NCI-H1436 (cell line): ENCODE measurements around the gene SF3A2.
"Not testable (repeated sequence)": the region's sequence is repeated elsewhere in the genome, so short reads cannot be mapped to it uniquely, and the experiment has no call there.

Experiments used
- DNase-seq: peaks from one replicate; lab custom pipeline; 2025; lab: John Stamatoyannopoulos, UW

SF3A2 gene, protein sequence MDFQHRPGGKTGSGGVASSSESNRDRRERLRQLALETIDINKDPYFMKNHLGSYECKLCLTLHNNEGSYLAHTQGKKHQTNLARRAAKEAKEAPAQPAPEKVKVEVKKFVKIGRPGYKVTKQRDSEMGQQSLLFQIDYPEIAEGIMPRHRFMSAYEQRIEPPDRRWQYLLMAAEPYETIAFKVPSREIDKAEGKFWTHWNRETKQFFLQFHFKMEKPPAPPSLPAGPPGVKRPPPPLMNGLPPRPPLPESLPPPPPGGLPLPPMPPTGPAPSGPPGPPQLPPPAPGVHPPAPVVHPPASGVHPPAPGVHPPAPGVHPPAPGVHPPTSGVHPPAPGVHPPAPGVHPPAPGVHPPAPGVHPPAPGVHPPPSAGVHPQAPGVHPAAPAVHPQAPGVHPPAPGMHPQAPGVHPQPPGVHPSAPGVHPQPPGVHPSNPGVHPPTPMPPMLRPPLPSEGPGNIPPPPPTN

DNA sequence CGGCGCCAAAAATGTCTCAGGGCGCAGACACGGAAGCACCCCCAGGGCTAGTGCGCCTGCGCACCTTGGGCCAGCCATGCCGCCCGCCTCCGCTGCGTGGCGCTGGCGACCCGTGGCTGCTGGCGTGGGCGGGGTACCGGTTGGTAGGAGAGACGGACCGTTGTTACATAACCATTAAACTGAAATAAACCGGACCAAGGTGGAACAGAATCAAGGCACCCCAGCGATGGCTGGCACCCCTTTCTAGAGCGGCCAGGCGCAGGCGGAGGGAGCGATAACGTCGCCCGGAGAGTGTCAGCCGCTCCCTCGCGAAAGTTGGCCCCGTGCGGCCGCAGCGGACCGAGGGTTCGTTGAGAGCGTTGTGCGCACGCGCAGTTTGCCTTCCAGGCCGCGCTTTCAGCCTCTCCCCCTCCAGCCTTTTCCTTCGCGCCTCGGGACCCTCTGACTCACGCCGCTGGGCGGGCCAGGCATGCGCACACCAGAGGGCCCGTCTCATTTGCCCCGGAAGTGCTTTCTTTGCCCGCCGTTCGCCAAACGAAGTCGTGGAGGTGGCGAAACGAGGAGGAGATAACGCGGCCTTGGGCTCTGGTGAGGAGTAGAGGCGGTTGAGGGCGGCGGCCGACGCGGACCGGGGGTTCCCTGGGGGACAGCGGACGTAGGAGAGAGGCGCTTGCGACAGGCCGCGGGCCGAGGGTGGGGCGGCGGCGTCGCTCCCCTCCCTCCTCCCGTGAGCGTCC lies at the start of gene SF3A2, which contains the start of gene PLEKHJ1:
SF3A2 (plus strand) TSS at position 511 of the 737 bp plus-strand sequence. CDS start 6,595 bp downstream, outside the sequence.
PLEKHJ1 (minus strand) TSS at position 16 of the 737 bp plus-strand sequence. CDS start 81 bp downstream, outside the sequence.
- DNase-seq = peak; percentile 97

DNA sequence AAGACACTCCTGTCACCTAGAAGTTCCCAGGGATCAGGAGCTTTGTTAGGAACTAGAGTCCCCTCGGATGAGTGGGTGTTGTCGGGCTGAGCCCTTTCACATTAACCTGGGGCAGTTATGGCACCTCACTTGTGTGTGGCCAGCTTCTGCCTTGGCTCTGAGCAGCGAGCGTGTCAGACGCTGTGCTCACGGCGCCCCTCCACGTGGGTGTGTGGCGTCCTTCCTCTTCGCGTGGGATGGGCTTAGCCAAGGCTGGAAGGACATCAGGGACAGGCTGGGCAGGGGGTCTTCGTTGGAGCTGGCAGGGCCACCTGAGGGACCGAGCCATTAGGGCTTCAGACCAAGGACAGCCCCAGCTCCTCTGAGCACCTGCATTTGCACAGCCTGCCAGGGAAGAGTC lies 49.5 kb upstream of the SF3A2 start:
- no peak for DNase-seq

DNA sequence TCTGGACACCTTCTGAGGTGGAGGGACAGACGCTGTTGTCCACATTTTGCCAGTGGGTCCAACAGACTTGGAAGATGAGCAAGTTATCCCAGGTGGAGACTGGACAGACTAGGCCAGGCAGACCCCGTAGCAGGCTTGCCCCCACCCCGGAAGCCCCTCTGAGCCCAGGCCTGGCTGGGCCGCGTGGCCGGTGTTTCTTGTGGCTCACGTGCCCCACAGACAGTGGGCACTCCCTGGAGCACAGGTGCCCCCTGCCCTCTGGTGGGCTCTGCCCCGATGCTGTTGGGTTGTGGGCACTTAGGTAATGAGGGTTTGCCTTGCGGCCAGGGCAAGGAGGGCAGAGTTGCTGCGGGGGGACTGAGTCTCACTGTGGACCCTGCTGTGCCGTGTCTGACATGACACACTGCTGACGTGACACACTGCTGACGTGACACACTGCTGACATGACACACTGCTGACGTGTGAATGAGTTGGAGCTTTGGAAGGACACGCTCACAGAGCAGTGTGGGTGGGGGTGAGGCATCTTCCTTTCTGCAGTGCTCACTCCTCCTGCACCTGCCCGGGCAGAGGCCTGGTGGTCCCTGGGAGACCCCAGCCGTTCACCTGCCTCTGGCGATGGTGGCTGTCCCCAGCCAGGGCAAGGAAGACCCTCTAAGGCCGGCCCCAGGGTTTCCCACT lies 47.8 kb upstream of the SF3A2 start:
- no peak for DNase-seq

DNA sequence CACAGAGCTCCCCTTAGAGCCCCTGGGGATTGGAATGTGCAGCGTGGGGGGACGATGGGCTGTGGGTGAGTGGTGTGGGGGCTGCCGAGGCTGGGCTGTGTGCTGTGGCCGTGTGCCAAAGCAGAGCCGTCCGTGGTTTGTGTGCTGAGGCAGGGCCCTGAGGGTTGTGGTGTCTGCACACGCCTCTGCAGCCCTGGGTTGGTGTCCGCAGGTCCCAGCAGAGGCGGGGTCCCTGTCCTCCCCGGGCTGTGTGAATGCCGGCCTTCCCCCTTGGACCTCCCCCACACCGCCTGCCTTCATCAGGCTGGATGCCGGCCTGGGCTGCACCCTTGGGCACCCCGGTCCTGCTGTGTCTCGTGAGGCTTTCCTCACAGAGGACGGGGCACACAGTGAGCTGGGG lies 46.7 kb upstream of the SF3A2 start:
- no peak for DNase-seq

DNA sequence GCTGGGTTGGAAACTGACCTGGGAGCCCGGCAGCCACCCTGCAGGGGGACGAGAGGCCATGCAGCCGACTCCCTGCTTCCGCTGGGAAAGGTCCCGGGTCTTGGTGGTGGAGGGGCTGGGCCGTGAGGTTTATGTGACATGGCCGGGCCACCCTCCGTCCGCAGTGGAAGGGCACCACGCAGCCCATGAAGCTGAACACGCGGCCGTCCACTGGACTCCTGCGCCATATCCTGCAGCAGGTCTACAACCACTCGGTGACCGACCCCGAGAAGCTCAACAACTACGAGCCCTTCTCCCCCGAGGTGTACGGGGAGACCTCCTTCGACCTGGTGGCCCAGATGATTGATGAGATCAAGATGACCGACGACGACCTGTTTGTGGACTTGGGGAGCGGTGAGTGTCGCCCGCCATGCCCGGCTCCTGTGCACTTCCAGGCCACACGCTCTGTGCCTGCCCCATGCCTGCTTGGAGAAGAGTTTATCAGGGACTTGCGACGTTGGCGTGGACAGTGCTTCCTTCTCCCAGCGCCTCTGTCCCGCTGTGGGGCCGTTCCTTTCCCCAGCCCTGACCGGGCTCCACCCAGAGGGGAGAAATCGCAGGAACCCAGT lies 45.7 kb upstream of the SF3A2 start:
- no peak for DNase-seq

DNA sequence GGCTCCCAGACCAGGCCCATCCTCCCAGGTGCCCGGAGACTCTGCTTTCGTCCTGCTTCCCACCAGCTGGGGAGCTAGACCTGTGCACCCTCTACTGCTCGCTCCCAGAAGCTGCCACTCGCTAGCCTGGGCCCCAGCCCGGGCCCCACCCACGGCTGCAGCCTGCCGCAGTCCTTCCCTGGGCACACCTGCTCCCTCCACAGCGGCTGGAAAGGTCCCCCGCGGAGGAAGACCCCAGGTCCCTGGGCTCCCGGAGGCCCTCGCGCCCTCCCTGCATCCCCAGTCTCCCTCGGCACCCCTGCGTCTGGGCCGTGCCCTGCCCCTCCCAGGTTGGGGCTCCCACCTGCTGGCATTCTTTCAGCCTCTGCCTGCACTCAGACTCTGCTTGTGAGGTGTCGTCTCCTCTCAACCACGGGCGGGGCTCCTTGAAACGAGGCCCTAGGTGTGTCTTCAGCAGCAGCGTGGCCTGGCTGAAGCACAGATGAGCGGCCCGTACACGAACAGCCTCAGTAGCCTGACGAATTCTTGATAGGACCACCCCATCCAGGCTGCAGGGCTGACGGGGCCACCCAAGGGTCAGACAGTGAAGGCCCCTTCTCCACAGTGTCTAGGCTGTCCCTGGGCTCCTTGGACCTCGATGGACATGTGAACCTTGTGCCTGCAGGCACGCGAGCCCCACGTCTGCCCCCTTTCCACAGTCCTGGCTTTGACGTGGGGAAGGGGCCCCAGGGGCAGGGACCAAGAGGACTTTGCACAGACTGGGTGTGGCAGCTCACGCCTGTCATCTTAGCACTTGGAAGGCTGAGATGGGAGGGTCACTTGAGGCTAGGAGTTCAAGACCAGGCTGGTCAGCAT lies 44.9 kb upstream of the SF3A2 start:
- DNase-seq = no peak

DNA sequence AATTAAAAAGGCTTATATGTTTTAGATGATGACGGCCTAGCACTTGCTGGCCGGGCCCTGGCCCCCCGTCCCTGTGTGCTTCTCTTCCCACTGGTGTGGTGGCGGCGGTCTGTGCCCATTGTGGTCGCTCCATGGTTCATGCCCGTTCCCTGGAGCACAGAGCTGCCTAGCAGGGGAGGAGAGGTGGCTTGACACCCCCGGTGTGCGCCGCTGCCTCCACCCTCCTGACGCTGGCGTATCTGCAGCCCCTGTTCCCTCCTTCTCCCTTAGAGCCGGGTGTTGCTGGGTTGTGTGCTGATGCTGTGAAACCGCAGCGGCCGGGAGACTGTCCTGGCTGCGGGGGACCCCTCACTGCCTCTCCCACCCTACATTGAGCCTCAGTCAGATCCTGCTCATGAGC lies 43.8 kb upstream of the SF3A2 start:
- no peak for DNase-seq

DNA sequence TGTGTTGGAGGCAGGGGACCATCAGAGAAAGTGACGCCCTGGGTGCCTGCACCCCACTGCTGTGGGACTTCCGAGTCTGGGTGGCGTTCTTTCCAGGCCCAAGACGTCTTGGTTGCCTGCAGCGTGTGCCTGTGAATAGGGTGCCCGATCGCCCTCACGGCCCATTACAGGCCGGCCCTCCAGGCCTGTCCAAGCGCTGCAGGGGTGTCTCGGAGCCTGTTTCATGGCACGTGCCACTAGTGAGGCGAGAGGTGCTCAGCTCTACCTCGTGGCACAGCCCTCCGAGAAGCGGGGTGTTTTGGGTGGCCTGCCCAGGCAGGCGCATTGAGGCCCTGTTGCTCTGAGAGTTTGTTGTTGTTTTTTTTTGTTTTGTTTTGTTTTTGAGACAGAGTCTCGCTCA lies 42.8 kb upstream of the SF3A2 start:
- no peak for DNase-seq

DNA sequence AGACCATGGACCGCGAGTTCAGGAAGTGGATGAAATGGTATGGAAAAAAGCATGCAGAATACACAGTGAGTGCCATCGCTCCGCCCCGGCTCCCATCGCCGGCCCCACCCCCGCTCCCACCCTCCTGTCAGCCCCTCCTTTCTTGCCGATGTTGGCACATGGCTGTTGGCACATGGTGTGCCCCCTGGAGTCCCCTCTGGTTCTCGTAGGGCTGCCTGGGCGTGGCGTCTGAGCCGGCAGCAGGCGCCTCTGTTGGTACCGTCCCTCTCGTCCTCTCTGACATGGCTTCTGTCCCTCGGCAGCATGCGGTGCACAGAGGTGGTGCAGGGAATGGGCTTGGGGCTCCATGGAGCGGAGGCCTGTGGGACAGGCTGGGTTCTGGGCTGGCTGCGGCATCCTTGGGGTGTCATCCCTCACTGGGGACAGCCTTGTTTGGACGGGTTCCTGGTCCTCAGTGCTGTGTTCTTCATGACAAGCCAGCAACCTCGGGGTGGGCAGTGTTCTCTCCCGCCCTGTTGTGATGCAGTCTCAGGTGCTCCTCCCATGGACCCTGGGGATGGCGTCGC lies 42.0 kb upstream of the SF3A2 start:
- no peak for DNase-seq

DNA sequence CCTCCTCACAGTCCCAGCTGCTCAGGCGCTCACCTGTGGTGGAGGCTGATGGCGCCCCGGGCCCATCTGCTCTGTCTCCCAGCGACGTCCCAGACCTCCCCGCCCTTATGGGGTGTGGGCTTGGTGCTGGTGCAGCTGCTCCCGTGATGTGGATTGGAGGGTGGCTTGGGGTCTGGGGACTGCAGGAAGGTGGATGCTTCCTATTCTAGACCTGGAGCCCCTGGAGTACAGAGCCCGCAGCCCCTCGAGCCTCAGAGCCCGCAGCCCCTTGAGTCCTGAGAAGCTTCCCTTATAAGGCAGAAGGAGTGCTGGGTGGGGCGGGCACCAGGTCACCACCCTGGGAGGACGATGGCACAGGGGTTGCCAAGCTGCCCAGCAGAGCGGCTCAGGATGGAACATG lies 41.3 kb upstream of the SF3A2 start:
- no peak for DNase-seq

DNA sequence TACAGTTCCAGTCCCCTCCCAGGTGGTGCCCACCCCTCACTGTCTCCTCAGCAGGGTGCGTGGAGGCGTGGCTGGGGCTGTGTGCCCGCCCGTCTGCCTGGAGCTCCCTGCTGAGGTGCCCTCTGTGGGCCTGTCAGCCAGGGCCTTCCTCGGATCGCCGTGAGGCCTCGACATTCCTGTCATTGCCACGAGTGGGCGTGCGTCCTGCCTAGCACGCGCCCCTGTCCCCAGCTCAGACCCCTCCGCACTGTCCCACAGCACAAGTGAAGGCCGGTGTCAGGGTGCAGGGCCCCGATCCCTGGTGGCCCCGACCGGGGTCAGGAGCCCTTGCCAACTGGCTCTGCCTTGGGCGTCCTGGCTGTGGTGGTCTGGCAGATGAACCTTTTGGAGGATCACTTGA lies 40.7 kb upstream of the SF3A2 start:
- DNase-seq = no peak

DNA sequence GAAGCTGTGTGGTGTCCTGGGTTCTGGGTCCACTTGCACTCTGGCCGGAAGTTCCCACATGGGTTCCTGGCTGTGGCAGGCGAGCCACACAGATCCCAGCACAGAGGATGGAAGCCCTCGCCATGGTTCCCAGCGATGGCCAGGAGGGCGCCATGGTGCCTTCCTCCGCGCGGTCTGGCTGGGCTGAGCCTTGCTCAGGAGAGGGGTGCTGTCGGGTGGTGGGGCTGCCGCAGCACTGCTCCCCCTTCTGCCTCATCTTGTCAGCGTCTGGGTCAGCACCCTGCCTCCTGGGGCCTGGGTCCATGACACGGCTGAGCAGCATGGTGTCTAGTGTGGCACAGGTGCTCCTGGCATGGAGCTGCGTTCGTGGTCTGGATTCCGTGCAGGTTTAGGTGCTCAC lies 39.4 kb upstream of the SF3A2 start:
- no peak for DNase-seq

DNA sequence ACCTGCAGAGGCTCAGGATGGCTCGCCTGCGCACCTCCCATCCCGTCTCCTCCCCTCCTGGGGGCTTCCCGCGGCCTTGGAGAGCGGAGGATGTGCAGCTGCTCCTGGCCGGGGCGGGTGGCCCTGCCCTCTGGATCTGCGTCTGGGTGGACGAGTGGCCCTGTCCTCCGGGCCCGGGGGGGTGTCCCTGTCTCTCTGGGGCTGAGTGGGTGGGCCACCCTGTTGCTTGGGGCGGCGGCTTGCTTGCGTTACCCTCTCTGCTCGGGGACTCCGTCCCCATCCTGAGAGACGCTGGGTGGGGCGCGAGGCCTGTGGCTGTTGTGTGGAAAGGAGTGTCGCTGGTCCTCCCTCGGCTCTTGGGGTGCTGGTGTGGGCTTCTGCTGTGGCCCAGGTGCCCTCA lies 38.3 kb upstream of the SF3A2 start:
- no peak for DNase-seq

DNA sequence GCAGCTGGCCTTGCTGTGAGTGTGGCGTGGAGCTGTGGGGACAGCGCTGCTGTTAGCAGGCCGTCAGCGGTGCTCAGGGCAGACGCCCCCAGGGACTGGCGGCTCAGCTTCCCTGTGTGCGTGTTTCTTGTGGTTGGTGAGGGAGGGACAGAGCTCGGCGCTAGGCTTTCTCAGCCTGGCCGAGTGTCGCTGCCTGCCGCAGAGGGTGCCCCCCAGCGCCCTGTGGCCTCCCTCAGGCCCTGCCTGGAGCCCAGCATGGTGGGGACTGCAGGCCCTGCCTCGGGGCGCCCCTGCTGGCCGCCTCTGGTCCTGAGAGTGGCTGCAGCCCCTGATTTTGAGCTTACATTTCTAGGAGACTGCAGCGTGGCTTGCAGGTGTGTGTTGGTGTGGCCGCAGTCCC lies 37.4 kb upstream of the SF3A2 start:
- DNase-seq = no peak

DNA sequence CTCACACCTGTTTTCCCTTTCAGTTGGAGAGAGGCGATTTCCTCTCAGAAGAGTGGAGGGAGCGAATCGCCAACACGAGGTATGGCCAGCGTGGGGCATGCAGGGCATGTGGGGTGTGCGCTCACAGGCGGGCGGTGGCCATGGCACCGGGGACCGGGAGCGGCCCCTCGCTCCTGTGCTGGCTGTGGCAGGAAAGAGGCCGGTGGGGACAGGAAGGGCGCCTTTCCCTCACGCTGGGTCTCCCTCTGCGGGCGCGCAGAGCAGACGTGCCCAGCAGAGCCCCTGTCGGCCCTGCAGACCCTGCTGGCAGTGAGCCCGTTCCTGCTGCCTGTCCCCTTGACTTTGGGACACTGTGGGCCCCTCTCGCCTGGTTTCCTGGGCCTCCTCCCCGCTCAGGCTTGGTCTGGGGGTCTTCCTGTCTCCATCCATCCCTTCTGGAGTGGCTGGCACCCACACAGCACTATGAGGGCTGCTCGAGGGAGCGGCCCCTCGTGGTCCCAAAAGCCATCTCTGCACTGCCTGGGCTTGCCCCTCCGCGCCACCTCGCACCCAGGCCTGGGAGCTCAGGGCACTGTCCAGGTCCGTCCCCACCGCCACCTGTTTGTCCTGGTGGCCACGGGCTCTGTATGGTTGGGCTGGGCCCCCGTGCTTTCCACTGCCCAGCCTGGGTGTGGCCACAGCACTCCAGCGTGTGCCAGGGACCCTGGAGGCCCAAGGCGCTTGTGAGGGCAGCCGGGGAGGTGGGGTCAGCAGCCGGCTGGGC lies 36.6 kb upstream of the SF3A2 start:
- no peak for DNase-seq

DNA sequence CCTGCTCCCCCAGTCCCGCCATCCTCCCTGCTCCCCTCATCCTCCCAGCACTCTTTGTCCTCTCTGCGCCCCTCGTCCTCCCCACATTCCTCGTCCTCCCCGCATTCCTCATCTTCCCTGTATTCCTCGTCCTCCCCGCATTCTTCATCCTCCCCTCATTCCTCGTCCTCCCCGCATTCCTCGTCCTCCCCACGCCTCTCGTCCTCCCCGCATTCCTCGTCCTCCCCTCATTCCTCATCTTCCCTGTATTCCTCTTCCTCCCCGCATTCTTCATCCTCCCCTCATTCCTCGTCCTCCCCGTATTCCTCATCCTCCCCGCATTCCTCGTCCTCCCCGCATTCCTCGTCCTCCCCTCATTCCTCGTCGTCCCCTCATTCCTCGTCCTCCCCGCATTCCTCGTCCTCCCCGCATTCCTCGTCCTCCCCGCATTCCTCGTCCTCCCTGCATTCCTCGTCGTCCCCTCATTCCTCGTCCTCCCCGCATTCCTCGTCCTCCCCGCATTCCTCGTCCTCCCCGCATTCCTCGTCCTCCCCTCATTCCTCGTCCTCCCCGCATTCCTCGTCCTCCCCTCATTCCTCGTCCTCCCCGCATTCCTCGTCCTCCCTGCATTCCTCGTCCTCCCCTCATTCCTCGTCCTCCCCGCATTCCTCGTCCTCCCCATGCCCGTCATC lies 35.9 kb upstream of the SF3A2 start:
- not testable (repeated sequence) for DNase-seq

DNA sequence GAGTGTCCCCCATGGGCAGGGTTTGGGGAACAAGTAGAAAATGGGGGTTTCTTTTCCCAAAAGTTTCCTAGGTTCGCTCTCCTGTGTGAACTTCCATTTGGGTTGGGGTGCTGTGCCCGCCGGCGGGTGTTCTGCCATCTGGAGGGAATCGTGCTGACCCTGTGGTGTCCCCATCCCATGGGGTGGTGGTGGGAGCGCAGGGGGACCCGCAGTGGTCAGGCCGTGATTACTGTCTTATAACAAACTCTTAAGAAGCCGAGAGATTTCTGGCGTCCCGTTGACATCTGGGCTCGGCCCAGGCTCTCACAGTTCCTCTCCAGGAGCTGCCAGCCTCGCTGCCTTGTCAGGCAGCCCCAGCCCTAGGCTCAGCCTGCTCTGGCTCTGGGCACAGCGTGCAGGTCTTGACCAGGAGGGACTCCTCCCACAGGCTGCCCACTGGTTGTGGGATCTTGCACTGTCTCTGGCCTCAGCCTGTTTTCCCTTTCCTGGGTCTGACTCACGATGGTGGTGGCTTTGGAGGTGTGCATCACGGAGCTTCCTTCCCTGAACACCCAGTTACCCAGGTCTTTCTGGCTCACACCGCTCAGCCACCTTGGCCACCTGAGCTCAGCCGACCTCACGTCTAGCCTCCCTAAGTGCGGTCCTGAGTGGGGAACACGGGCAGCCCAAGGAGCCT lies 35.0 kb upstream of the SF3A2 start:
- no peak for DNase-seq

DNA sequence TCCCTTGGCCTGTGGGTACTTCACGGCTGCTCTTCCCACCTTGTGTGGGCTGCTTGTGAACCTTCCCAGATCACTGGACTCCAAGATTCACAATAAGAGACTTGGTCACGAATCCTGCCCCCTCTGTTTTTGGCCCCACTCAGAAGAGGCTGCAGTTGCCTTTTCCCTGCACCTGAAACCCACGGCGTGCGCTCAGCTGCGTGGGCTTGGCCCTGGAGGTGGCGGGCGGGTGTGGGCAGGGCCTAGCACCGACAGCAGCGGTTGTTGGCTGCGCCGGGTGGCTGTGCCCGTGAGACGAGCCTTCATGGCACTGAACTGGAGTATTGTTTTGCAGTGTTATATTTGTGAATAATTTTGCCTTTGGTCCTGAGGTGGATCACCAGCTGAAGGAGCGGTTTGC lies 34.3 kb upstream of the SF3A2 start:
- DNase-seq = no peak

DNA sequence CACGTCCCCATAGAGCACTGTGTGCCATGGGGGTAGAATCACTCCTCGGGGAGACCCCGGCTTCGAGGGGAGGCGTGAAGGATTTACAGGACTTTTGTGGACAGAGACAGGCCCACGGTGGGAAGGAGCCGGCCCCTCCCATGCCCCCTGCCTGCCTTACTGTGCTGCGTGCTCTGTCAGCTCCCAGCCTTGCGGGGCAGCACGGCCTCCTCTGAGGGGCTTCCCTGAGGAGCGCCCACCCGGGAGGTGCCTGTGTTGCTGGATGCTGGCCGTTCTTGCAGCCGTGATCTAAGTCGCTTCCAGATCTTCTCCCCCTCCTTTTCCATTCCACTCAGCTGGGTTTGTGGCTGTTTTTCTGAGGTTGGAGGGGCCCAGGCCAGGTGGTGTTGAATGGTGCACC lies 29.6 kb upstream of the SF3A2 start:
- no peak for DNase-seq
